H1 (cell line): ENCODE measurements around the gene RPL37. TPM values are rescaled to one million over a fixed set of nuclear protein-coding genes. Genes with fewer than 3 reads are reported as not detected.
A peak's percentile ranks its signal among the peaks of the same experiment; 100 is the strongest.

Source experiments
- CTCF ChIA-PET: fragments of 300-600 bp; sonication (Branson Sonifier 250); formaldehyde crosslinking; loops from one replicate; lab custom pipeline; 2021; ENCODE audit not compliant: partially characterized antibody; lab: Charles Lee
- POLR2A ChIA-PET: fragments of 300-600 bp; sonication (Branson Sonifier 250); formaldehyde crosslinking; loops from one replicate; lab custom pipeline; 2021; ENCODE audit warnings: inconsistent platforms; ENCODE audit not compliant: partially characterized antibody; lab: Charles Lee
- DNase-seq, 2 experiments: peaks; one replicate each; pipeline versions ENCODE4 v3.0.0 to v3.0.0-alpha.2; 2010 to 2022; ENCODE audit warnings: low spot score in 2 of 2, low read depth in 1 of 2, mixed read lengths in 1 of 2
- FAIRE-seq: peaks from 2 replicates; lab custom pipeline; 2011; peaks lifted over from hg19 to GRCh38; lab: Jason Lieb, UNC
- H2AFZ ChIP-seq: 2 replicates; pipeline ENCODE4 v1.8.1; 2012; ENCODE audit warnings: low read length, inconsistent platforms
- H2AK5ac ChIP-seq: 2 replicates; pipeline ENCODE4 v1.6.1; 2013; ENCODE audit warnings: low read depth, low read length
- H2BK120ac ChIP-seq: replicated peaks from 2 replicates; pipeline ENCODE3; 2013; ENCODE audit warnings: low read depth, low read length, inconsistent platforms
- H2BK12ac ChIP-seq: 2 replicates; pipeline ENCODE4 v1.6.1; 2013; ENCODE audit warnings: low read depth, low read length
- H2BK15ac ChIP-seq: 2 replicates; pipeline ENCODE4 v1.6.1; 2013; ENCODE audit warnings: low read length
- H2BK20ac ChIP-seq: 2 replicates; pipeline ENCODE4 v1.6.1; 2013; ENCODE audit warnings: low read length
- H2BK5ac ChIP-seq: 2 replicates; pipeline ENCODE4 v1.6.1; 2013; ENCODE audit warnings: low read depth, low read length
- H3K14ac ChIP-seq: 2 replicates; pipeline ENCODE4 v1.6.1; 2013; ENCODE audit warnings: inconsistent platforms; ENCODE audit not compliant: insufficient read length
- H3K18ac ChIP-seq: 2 replicates; pipeline ENCODE4 v1.6.1; 2013; ENCODE audit warnings: low read length; ENCODE audit errors: extremely low read depth
- H3K23ac ChIP-seq: 2 replicates; pipeline ENCODE4 v1.6.1; 2013; ENCODE audit warnings: inconsistent platforms; ENCODE audit not compliant: insufficient read length
- H3K23me2 ChIP-seq: 2 replicates; pipeline ENCODE4 v1.6.1; 2013; ENCODE audit warnings: low read depth, low read length
- H3K27ac ChIP-seq: 2 replicates; pipeline ENCODE4 v1.6.1; 2011; ENCODE audit warnings: low read depth, low read length, inconsistent platforms
- H3K27me3 ChIP-seq, 4 experiments: replicated peaks in 1 of 4; 1 replicate in 1 of 4; 2 replicates in 3 of 4; pipeline versions ENCODE4 v1.6.1 to v1.8.1; 2011 to 2013; ENCODE audit warnings: low read length in 3 of 4, mild to moderate bottlenecking in 3 of 4, inconsistent platforms in 2 of 4, mixed read lengths in 2 of 4, moderate library complexity in 1 of 4; ENCODE audit not compliant: control insufficient read depth in 3 of 4, insufficient read depth in 3 of 4; ENCODE audit errors: extremely low read depth in 1 of 4
- H3K36me3 ChIP-seq, 4 experiments: 2 replicates each; pipeline versions ENCODE4 v1.6.1 to v1.8.1; 2011 to 2013; ENCODE audit warnings: mild to moderate bottlenecking in 4 of 4, low read length in 3 of 4, moderate library complexity in 2 of 4, control low read depth in 1 of 4, inconsistent platforms in 1 of 4; ENCODE audit not compliant: insufficient read depth in 4 of 4, control insufficient read depth in 2 of 4
- H3K4ac ChIP-seq: replicated peaks from 2 replicates; pipeline ENCODE3; 2013; ENCODE audit warnings: low read length, low read depth, mixed read lengths, inconsistent platforms; ENCODE audit not compliant: insufficient read length
- H3K4me1 ChIP-seq, 4 experiments: replicated peaks in 1 of 4; 1 replicate in 1 of 4; 2 replicates in 3 of 4; pipeline versions ENCODE4 v1.6.1 to v1.8.1; 2011 to 2013; ENCODE audit warnings: low read length in 3 of 4, inconsistent platforms in 2 of 4, mixed read lengths in 1 of 4; ENCODE audit not compliant: insufficient read depth in 4 of 4, control insufficient read depth in 3 of 4
- H3K4me2 ChIP-seq, 2 experiments: 2 replicates each; pipeline versions ENCODE4 v1.6.1 to v1.8.1; 2011 to 2013; ENCODE audit warnings: low read depth in 2 of 2, low read length in 2 of 2, control low read depth in 1 of 2, inconsistent platforms in 1 of 2, mild to moderate bottlenecking in 1 of 2; ENCODE audit not compliant: insufficient read depth in 1 of 2
- H3K4me3 ChIP-seq, 4 experiments: fragments of 200-600, 300-600 bp in 1 of 4; sonication (generic), shearing (Covaris generic), sonication (Bioruptor Twin) in 1 of 4; 2 replicates each; pipeline versions ENCODE4 v1.5.1 to v1.8.1; 2011 to 2016; ENCODE audit warnings: low read length in 4 of 4, low read depth in 3 of 4, control low read depth in 2 of 4, inconsistent platforms in 2 of 4, mild to moderate bottlenecking in 2 of 4, mixed read lengths in 1 of 4, moderate library complexity in 1 of 4; ENCODE audit not compliant: insufficient read depth in 2 of 4; ENCODE audit errors: extremely low read depth in 1 of 4
- H3K56ac ChIP-seq: replicated peaks from 2 replicates; pipeline ENCODE3; 2013; ENCODE audit warnings: low read depth, mild to moderate bottlenecking, mixed read lengths, low read length, inconsistent platforms; ENCODE audit not compliant: insufficient read length
- H3K79me1 ChIP-seq: 2 replicates; pipeline ENCODE4 v1.6.1; 2013; ENCODE audit warnings: low read depth, low read length, control low read depth
- H3K79me2 ChIP-seq, 2 experiments: 2 replicates each; pipeline versions ENCODE4 v1.6.1 to v1.8.1; 2012 to 2013; ENCODE audit warnings: low read length in 2 of 2, mild to moderate bottlenecking in 2 of 2, inconsistent platforms in 1 of 2; ENCODE audit not compliant: insufficient read depth in 2 of 2, control insufficient read depth in 1 of 2
- H3K9ac ChIP-seq, 4 experiments: replicated peaks in 1 of 4; 1 replicate in 1 of 4; 2 replicates in 3 of 4; pipeline versions ENCODE4 v1.6.1 to v1.8.1; 2011 to 2013; ENCODE audit warnings: low read depth in 3 of 4, low read length in 3 of 4, control low read depth in 2 of 4, mild to moderate bottlenecking in 2 of 4, moderate library complexity in 2 of 4, inconsistent platforms in 1 of 4; ENCODE audit errors: extremely low read depth in 1 of 4
- H3K9me3 ChIP-seq, 2 experiments: 2 replicates each; pipeline versions ENCODE4 v1.6.1 to v1.8.1; 2012 to 2013; ENCODE audit warnings: mild to moderate bottlenecking in 2 of 2, moderate library complexity in 2 of 2, control low read depth in 1 of 2, inconsistent platforms in 1 of 2, low read depth in 1 of 2, low read length in 1 of 2, mixed read lengths in 1 of 2; ENCODE audit not compliant: insufficient read depth in 2 of 2
- H4K20me1 ChIP-seq, 2 experiments: replicated peaks in 1 of 2; 2 replicates each; pipeline versions ENCODE3 to v1.8.1; 2011 to 2013; ENCODE audit warnings: inconsistent platforms in 2 of 2, low read length in 2 of 2, mild to moderate bottlenecking in 1 of 2; ENCODE audit not compliant: insufficient read depth in 2 of 2, control insufficient read depth in 1 of 2
- H4K5ac ChIP-seq: 2 replicates; pipeline ENCODE4 v1.6.1; 2013; ENCODE audit warnings: low read length, low read depth, mixed read lengths, inconsistent platforms; ENCODE audit not compliant: insufficient read length
- H4K8ac ChIP-seq: 2 replicates; pipeline ENCODE4 v1.8.0; 2013; ENCODE audit warnings: mild to moderate bottlenecking, moderate library complexity, low read length, inconsistent platforms; ENCODE audit not compliant: insufficient read depth; ENCODE audit errors: extremely low read depth
- H4K91ac ChIP-seq: replicated peaks from 2 replicates; pipeline ENCODE3; 2013; ENCODE audit warnings: low read length, mixed read lengths, inconsistent platforms; ENCODE audit not compliant: insufficient read length
- PHF8 ChIP-seq: fragments of 200-600 bp; sonication (generic); conservative IDR thresholded peaks from 2 replicates; pipeline ENCODE4 v1.7.1; 2012; ENCODE audit warnings: low read depth, mild to moderate bottlenecking, inconsistent platforms, low read length, moderate library complexity
- POLR2A ChIP-seq, 2 experiments: IDR thresholded peaks; 1 replicate in 1 of 2; 2 replicates in 1 of 2; pipeline ENCODE4 v1.6.1; 2011; ENCODE audit warnings: low read depth in 2 of 2, low read length in 2 of 2, mild to moderate bottlenecking in 2 of 2; ENCODE audit errors: control extremely low read depth in 1 of 2
- POLR2AphosphoS5 ChIP-seq: IDR thresholded peaks from 2 replicates; pipeline ENCODE4 v1.6.1; 2011; ENCODE audit warnings: low read depth, low read length
- WGBS, 2 experiments: shearing (Covaris generic) in 1 of 2; methylation state at CpG; one replicate each; pipeline versions ENCODE4 v1.1.6 to v1.1.7; 2013 to 2015; ENCODE audit warnings: low lambda C conversion rate in 2 of 2, mixed read lengths in 2 of 2, inconsistent platforms in 1 of 2, low coverage in 1 of 2, missing lambda C conversion rate in 1 of 2; ENCODE audit not compliant: insufficient replicate concordance in 2 of 2, insufficient coverage in 1 of 2, insufficient read length in 1 of 2; ENCODE audit errors: extremely low coverage in 1 of 2, missing lambda C conversion rate in 1 of 2; 5-methylcytosine and 5-hydroxymethylcytosine counted together
- polyA plus RNA-seq, 7 experiments: library from polyadenylated mRNA; depleted of rRNA in 3 of 7; stranded (reverse) in 5 of 7; unstranded in 2 of 7; fragments of >200 nt in 5 of 7; fragments of 200-250 nt in 2 of 7; gene quantifications; 1 replicate in 5 of 7; 2 replicates in 1 of 7; 4 replicates in 1 of 7; pipeline versions ENCODE4 v1.2.1 to v1.2.3, GENCODE V29; 2011 to 2013; ENCODE audit warnings: missing spikeins in 2 of 7, mixed read lengths in 2 of 7
- total RNA-seq: library from RNA; stranded (reverse); fragmentation: NEBNext Ultra II Directional; extraction: Animal tissue kit (Norgen Biotek cat#: 25700); gene quantifications from 2 replicates; pipeline ENCODE4 v1.2.1, GENCODE V29; 2021

The RPL37 gene
- total and polyA plus RNA-seq, 2 of the 8 experiments (the other 6 are each of a cell fraction or from before 2014, with no cell fraction given) = 467 to 1,534 TPM

DNA sequence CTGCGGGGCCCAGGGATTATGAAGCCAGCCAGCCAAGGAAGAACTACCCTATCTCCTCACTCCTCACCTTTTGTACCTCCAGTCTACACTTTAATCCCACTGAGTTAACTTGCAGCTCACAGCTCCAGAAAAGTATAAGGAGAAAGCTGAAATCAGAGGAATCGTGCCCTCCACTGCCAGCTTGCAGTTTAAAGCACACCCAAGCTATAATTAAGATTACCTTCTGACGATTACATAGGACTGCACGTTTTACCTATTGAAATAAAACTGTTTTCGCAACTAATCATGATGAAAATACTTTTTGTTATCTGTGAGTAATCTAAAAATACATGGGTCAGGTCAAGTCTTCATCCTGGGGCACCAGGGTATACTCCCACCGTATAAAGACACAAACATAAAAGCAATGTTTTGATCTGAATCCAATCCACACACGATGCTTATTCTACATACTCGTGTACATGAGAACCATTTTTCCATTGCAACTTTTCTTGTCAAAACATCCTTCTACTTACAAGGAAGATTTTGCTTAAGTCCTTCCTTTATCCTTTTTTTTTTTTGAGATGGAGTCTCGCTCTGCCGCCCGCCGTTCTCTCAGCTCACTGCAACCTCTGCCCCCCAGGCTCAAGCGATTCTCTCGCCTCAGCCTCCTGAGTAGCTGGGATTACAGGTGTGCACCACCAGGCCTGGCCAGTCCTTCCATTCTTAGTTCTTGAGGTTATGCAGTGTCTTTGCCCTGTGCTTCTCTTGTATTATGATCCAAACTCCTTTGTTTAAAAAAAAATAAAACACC lies 7.6 kb downstream of the RPL37 start:
- H3K27ac ChIP-seq = no peak overlapping the region
- no peak overlapping the region for H2AFZ ChIP-seq
- H4K91ac ChIP-seq = no peak overlapping the region
- no peak overlapping the region for H3K4me2 ChIP-seq
- H3K56ac ChIP-seq = no peak overlapping the region
- no peaks in the 10 kb centered on the region for H3K9me3 ChIP-seq
- no peaks in the 10 kb centered on the region for H3K27me3 ChIP-seq
- no peak overlapping the region for H3K14ac ChIP-seq
- POLR2A ChIA-PET = interaction anchor here (1.0 to 16.9 kb wide), 14 partner anchors 5 to 85 kb away, joined by 3 to 372 read pairs (median 9); partner anchors contain the start of genes CARD6 and RPL37
- FAIRE-seq = no peak
- no peaks in the 10 kb centered on the region; a peak in 1 of 7 replicates for H3K4me1 ChIP-seq
- H3K23me2 ChIP-seq = no peaks in the 10 kb centered on the region
- H2BK5ac ChIP-seq = no peak overlapping the region
- no peaks in the 10 kb centered on the region for H3K79me1 ChIP-seq
- peaks cover 2 to 22% of the 10 kb centered on the region in 2 experiments for H4K20me1 ChIP-seq
- H2AK5ac ChIP-seq = no peak overlapping the region
- H2BK12ac ChIP-seq = no peak overlapping the region
- TF ChIP-seq POLR2AphosphoS5 (peak; percentile 70), PHF8 (no peak), POLR2A (IDR thresholded peaks at IDR 0.05; ENCODE audit: control extremely low read depth in 1 of 2, low read depth in 2 of 2, low read length in 2 of 2) (peak in 1 of 2 experiments; percentile 85; a peak in 2 of 3 replicates)
- TF ChIP-seq, all 59 proteins: peak for 2
- peaks cover 0 to 20% of the 10 kb centered on the region in 2 experiments; a peak in 2 of 4 replicates for H3K79me2 ChIP-seq
- H2BK15ac ChIP-seq = no peak overlapping the region
- CTCF ChIA-PET = interaction anchor here (0.6 to 1.5 kb wide), 3 partner anchors 37 to 110 kb away, joined by 3 to 4 read pairs (median 3); no protein-coding TSS in a partner anchor
- DNase-seq = no peak
- H2BK120ac ChIP-seq = no peak overlapping the region
- H2BK20ac ChIP-seq = no peak overlapping the region
- H4K8ac ChIP-seq = no peak overlapping the region
- H3K9ac ChIP-seq = peak overlapping the region in 1 of 4 experiments; percentile 10; a peak in 1 of 7 replicates
- H3K23ac ChIP-seq = no peak overlapping the region
- no peak overlapping the region for H4K5ac ChIP-seq
- no peak overlapping the region for H3K4ac ChIP-seq
- WGBS, 2 experiments = 95% methylated on average over 14 of the region's 14 CpGs; no CpG with 5 or more reads in 1 of the 2 experiments
- no peak overlapping the region for H3K18ac ChIP-seq
- H3K36me3 ChIP-seq = peaks cover 36 to 67% (median 58%) of the 10 kb centered on the region in 4 experiments
- H3K4me3 ChIP-seq = no peak overlapping the region
